Measurements from ENCODE around the gene SLC35F4. TPM values are rescaled to one million over a fixed set of nuclear protein-coding genes. Genes with fewer than 3 reads are reported as not detected.

Gene SLC35F4
- 0.59 TPM in 1 of 2 replicates, not detected in the other for total RNA-seq (2021)
- percentile 29 among the genes with signal in this experiment for Bru-seq, nascent RNA
- BruChase-seq, experiment 1, labeled RNA remaining after a 2-hour chase = percentile 39 among the genes with signal in this experiment
- BruChase-seq, experiment 2, labeled RNA remaining after a 6-hour chase = percentile 33 among the genes with signal in this experiment
- long read RNA-seq, partial matches to known transcripts = 0 of 1 reads
- long read RNA-seq, other reads (novel, unspliced or antisense) = 1 of 1 reads

- POLR2A ChIA-PET (ENCODE audit: low non-redundant PET) = interaction anchor here (0.6 kb wide), 1 partner anchor 369 kb away, joined by 4 read pairs; no protein-coding TSS in a partner anchor
- H3K4me3 ChIP-seq (ENCODE audit: low read depth, low read length, poor library complexity, severe bottlenecking) = peak within 1 kb of the TSS; percentile 52
- H3K4me1 ChIP-seq (ENCODE audit: insufficient read depth, low read length, poor library complexity, severe bottlenecking) = peaks cover 5% of the 10 kb centered on the region
- H3K9me3 ChIP-seq (ENCODE audit: low read depth, low read length, poor library complexity, severe bottlenecking) = no peaks in the 10 kb centered on the region
- H3K36me3 ChIP-seq (ENCODE audit: insufficient read depth, low read length, poor library complexity, severe bottlenecking) = no peaks in the 10 kb centered on the region
- TF ChIP-seq CTCF (conservative IDR thresholded peaks at IDR 0.05; ENCODE audit: low read depth, low read length) = 0 out of 2 replicates have a peak, but pooled peaks have one; percentile 19
- no peak for TF ChIP-seq EZH2 (IDR thresholded peaks at IDR 0.05; ENCODE audit: borderline replicate concordance, low read depth, low read length, poor library complexity, severe bottlenecking)
- no peaks in the 10 kb centered on the region for H3K27me3 ChIP-seq (replicated peaks; ENCODE audit: insufficient read depth, low read depth, low read length, poor library complexity)
- no peak within 1 kb of the TSS for H3K27ac ChIP-seq (ENCODE audit: low read depth, low read length, poor library complexity, severe bottlenecking)
- BruUV-seq (replicated peaks) = no TSS peak
- CTCF ChIA-PET = no interaction called here
- intact Hi-C loops (cut with micrococcal nuclease; ENCODE audit: unreplicated experiment) = loop anchor here (5.0 kb wide), 1 partner anchor 173 kb away; no protein-coding TSS in a partner anchor
- peak; percentile 73 for DNase-seq (ENCODE audit: low spot score)
These were observed at the start of gene SLC35F4 for GRCh38 chr14:57865403-57866198. Gene SLC35F4 (minus strand): TSS chr14:57866092.

- Histone ChIP-seq H3K27me3 (replicated peaks; ENCODE audit: insufficient read depth, low read depth, low read length, poor library complexity) (no peaks in the 10 kb centered on the region), H3K4me3 (ENCODE audit: low read depth, low read length, poor library complexity, severe bottlenecking) (no peak overlapping the region), H3K9me3 (ENCODE audit: low read depth, low read length, poor library complexity, severe bottlenecking) (no peaks in the 10 kb centered on the region), H3K4me1 (ENCODE audit: insufficient read depth, low read length, poor library complexity, severe bottlenecking) (no peaks in the 10 kb centered on the region), H3K36me3 (ENCODE audit: insufficient read depth, low read length, poor library complexity, severe bottlenecking) (no peaks in the 10 kb centered on the region), H3K27ac (ENCODE audit: low read depth, low read length, poor library complexity, severe bottlenecking) (no peak overlapping the region)
- DNase-seq (ENCODE audit: low spot score) = no peak
- intact Hi-C loops (cut with micrococcal nuclease; ENCODE audit: unreplicated experiment) = no loop called here
- no peak for TF ChIP-seq EZH2 (IDR thresholded peaks at IDR 0.05; ENCODE audit: borderline replicate concordance, low read depth, low read length, poor library complexity, severe bottlenecking)
- no peak for TF ChIP-seq CTCF (conservative IDR thresholded peaks at IDR 0.05; ENCODE audit: low read depth, low read length)
- CTCF ChIA-PET = no interaction called here
- BruUV-seq (replicated peaks) = no TSS peak
- POLR2A ChIA-PET (ENCODE audit: low non-redundant PET) = no interaction called here
These were observed 43.7 kb upstream of the SLC35F4 start for GRCh38 chr14:57909626-57910025.

- Histone ChIP-seq H3K9me3 (ENCODE audit: low read depth, low read length, poor library complexity, severe bottlenecking) (no peaks in the 10 kb centered on the region), H3K36me3 (ENCODE audit: insufficient read depth, low read length, poor library complexity, severe bottlenecking) (no peaks in the 10 kb centered on the region), H3K27ac (ENCODE audit: low read depth, low read length, poor library complexity, severe bottlenecking) (peak overlapping the region; percentile 58), H3K4me3 (ENCODE audit: low read depth, low read length, poor library complexity, severe bottlenecking) (no peak overlapping the region), H3K4me1 (ENCODE audit: insufficient read depth, low read length, poor library complexity, severe bottlenecking) (peaks cover 20% of the 10 kb centered on the region), H3K27me3 (replicated peaks; ENCODE audit: insufficient read depth, low read depth, low read length, poor library complexity) (no peaks in the 10 kb centered on the region)
- DNase-seq (ENCODE audit: low spot score) = no peak
- intact Hi-C loops (cut with micrococcal nuclease; ENCODE audit: unreplicated experiment) = no loop called here
- BruUV-seq (replicated peaks) = no TSS peak
- TF ChIP-seq CTCF (conservative IDR thresholded peaks at IDR 0.05; ENCODE audit: low read depth, low read length) (no peak), EZH2 (IDR thresholded peaks at IDR 0.05; ENCODE audit: borderline replicate concordance, low read depth, low read length, poor library complexity, severe bottlenecking) (no peak)
- POLR2A ChIA-PET (ENCODE audit: low non-redundant PET) = interaction anchor here (0.5 kb wide), 1 partner anchor 314 kb away, joined by 6 read pairs; no protein-coding TSS in a partner anchor
- CTCF ChIA-PET = no interaction called here
These were observed 38.1 kb upstream of the SLC35F4 start for GRCh38 chr14:57903954-57904353.
